ENCODE results near the gene ERVK3-1. TPM values are rescaled to one million over a fixed set of nuclear protein-coding genes. Genes with fewer than 3 reads are reported as not detected.

The ERVK3-1 gene
- total RNA-seq, 1 donor from 2014 or later, result 40.9 TPM

DNA sequence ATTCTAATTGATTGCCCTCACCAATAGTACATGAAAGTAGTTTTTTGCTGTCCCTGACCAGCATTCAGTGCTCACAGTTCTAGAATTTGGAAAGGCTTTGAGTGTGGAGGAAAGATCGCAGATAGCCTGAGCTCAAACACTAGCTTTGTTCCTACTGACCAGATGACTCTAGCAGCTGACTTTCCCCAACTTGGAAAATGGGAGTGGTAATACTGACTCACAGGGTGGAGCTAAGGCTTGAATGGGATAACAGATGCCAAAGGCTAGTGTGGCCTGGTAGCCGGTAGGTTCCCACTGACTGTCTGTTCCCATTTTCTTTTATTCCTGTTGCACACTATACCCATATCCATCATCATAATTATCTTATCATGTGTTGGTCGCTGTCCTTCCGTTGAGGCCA is 25.3 kb downstream of the ERVK3-1 start:
- DNase-seq (ENCODE audit: low read depth) (peak; percentile 68), FAIRE-seq (no peak)
- H3K4me3 Mint-ChIP-seq (ENCODE audit: unreplicated experiment), result no peak overlapping the region
- Histone ChIP-seq H3K4me2 (ENCODE audit: low read length) (peak overlapping the region; percentile 42), H3K27ac (ENCODE audit: low read depth, low read length) (no peak overlapping the region), H3K4me1 (ENCODE audit: insufficient read depth, low read length) (peaks cover 25% of the 10 kb centered on the region), H3K36me3 (ENCODE audit: insufficient read depth, low read length) (no peaks in the 10 kb centered on the region), H2AFZ (ENCODE audit: low read depth, low read length) (no peak overlapping the region), H3K4me3 (ENCODE audit: insufficient read depth, low read depth, low read length) (no peak overlapping the region), H3K9ac (ENCODE audit: low read length) (no peak overlapping the region), H4K20me1 (ENCODE audit: insufficient read depth, low read length) (peaks cover 19% of the 10 kb centered on the region), H3K27me3 (ENCODE audit: insufficient read depth, low read length) (no peaks in the 10 kb centered on the region), H3K79me2 (ENCODE audit: insufficient read depth, low read length) (peaks cover 37% of the 10 kb centered on the region), H3K9me3 (ENCODE audit: insufficient read depth, low read depth, low read length) (no peaks in the 10 kb centered on the region)
- no peaks in the 10 kb centered on the region for H3K27me3 Mint-ChIP-seq (ENCODE audit: low read depth, unreplicated experiment)
- no peaks in the 10 kb centered on the region for H3K9me3 Mint-ChIP-seq (ENCODE audit: unreplicated experiment)
- peaks cover 7% of the 10 kb centered on the region for H3K4me1 Mint-ChIP-seq (ENCODE audit: low read depth, unreplicated experiment)
- peak overlapping the region; percentile 48 for H3K27ac Mint-ChIP-seq (ENCODE audit: unreplicated experiment)
- H3K36me3 Mint-ChIP-seq (ENCODE audit: low read depth, unreplicated experiment), result peaks cover 8% of the 10 kb centered on the region
- no peak for TF ChIP-seq EZH2 (IDR thresholded peaks at IDR 0.05; ENCODE audit: insufficient read depth, low read length)

DNA sequence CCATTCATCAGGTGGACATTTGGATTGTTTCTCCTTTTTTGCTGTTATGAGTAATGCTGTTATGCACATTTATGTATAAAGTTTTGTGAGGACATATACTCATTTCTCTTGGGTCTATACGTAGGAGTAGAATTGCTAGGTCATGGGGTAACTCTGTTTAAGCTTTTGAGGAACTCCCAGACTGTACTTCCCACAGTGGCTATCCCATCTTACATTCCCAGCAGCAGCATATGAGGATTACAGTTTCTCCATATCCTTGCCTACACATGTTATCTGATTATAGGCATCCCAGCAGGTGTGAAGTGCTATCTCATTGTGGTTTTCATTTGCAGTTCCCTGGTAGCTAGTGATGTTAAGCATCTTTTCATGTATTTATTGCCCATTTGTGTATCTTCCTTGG is 27.5 kb downstream of the ERVK3-1 start:
- Histone ChIP-seq H3K27me3 (ENCODE audit: insufficient read depth, low read length) (no peaks in the 10 kb centered on the region), H4K20me1 (ENCODE audit: insufficient read depth, low read length) (peaks cover 14% of the 10 kb centered on the region), H3K4me1 (ENCODE audit: insufficient read depth, low read length) (peaks cover 15% of the 10 kb centered on the region), H3K9me3 (ENCODE audit: insufficient read depth, low read depth, low read length) (no peaks in the 10 kb centered on the region), H3K27ac (ENCODE audit: low read depth, low read length) (no peak overlapping the region), H3K4me3 (ENCODE audit: insufficient read depth, low read depth, low read length) (no peak overlapping the region), H3K9ac (ENCODE audit: low read length) (no peak overlapping the region), H3K36me3 (ENCODE audit: insufficient read depth, low read length) (no peaks in the 10 kb centered on the region), H2AFZ (ENCODE audit: low read depth, low read length) (no peak overlapping the region), H3K79me2 (ENCODE audit: insufficient read depth, low read length) (peaks cover 18% of the 10 kb centered on the region), H3K4me2 (ENCODE audit: low read length) (no peak overlapping the region)
- no peak for FAIRE-seq
- Mint-ChIP-seq H3K4me3 (ENCODE audit: unreplicated experiment) (no peak overlapping the region), H3K27ac (ENCODE audit: unreplicated experiment) (no peak overlapping the region), H3K36me3 (ENCODE audit: low read depth, unreplicated experiment) (peaks cover 17% of the 10 kb centered on the region), H3K9me3 (ENCODE audit: unreplicated experiment) (no peaks in the 10 kb centered on the region), H3K4me1 (ENCODE audit: low read depth, unreplicated experiment) (peaks cover 7% of the 10 kb centered on the region), H3K27me3 (ENCODE audit: low read depth, unreplicated experiment) (no peaks in the 10 kb centered on the region)
- DNase-seq (ENCODE audit: low read depth), result no peak
- TF ChIP-seq, protein P1, sequence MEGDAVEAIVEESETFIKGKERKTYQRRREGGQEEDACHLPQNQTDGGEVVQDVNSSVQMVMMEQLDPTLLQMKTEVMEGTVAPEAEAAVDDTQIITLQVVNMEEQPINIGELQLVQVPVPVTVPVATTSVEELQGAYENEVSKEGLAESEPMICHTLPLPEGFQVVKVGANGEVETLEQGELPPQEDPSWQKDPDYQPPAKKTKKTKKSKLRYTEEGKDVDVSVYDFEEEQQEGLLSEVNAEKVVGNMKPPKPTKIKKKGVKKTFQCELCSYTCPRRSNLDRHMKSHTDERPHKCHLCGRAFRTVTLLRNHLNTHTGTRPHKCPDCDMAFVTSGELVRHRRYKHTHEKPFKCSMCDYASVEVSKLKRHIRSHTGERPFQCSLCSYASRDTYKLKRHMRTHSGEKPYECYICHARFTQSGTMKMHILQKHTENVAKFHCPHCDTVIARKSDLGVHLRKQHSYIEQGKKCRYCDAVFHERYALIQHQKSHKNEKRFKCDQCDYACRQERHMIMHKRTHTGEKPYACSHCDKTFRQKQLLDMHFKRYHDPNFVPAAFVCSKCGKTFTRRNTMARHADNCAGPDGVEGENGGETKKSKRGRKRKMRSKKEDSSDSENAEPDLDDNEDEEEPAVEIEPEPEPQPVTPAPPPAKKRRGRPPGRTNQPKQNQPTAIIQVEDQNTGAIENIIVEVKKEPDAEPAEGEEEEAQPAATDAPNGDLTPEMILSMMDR (IDR thresholded peaks at IDR 0.05; ENCODE audit: insufficient read depth, low read depth, low read length), result no peak
- no peak for TF ChIP-seq EZH2 (IDR thresholded peaks at IDR 0.05; ENCODE audit: insufficient read depth, low read length)

DNA sequence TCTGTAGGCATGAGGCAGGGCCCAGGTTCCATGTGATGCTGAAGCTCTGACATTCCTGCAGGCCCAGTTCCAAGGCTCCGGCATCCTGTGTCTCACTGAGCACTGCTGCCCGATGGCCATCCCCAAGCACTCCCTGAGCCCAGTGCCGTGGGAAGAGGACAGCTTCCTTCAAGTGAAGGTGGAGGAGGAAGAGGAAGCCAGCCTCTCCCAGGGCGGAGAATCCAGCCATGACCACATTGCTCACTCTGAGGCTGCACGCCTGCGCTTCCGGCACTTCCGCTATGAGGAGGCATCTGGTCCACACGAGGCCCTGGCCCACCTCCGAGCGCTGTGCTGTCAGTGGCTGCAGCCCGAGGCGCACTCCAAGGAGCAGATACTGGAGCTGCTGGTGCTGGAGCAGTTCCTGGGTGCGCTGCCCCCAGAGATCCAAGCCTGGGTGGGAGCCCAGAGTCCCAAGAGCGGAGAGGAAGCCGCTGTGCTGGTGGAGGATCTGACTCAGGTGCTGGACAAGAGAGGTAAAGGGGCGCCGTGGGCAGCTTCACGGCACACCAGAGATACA is 29.6 kb downstream of the ERVK3-1 start:
- Histone ChIP-seq H3K9me3 (ENCODE audit: insufficient read depth, low read depth, low read length) (peaks cover 19% of the 10 kb centered on the region), H3K27me3 (ENCODE audit: insufficient read depth, low read length) (no peaks in the 10 kb centered on the region), H3K27ac (ENCODE audit: low read depth, low read length) (no peak overlapping the region), H2AFZ (ENCODE audit: low read depth, low read length) (no peak overlapping the region), H3K9ac (ENCODE audit: low read length) (no peak overlapping the region), H3K36me3 (ENCODE audit: insufficient read depth, low read length) (no peaks in the 10 kb centered on the region), H4K20me1 (ENCODE audit: insufficient read depth, low read length) (no peaks in the 10 kb centered on the region), H3K4me2 (ENCODE audit: low read length) (no peak overlapping the region), H3K4me1 (ENCODE audit: insufficient read depth, low read length) (peaks cover 6% of the 10 kb centered on the region), H3K79me2 (ENCODE audit: insufficient read depth, low read length) (no peaks in the 10 kb centered on the region), H3K4me3 (ENCODE audit: insufficient read depth, low read depth, low read length) (no peak overlapping the region)
- no peak for TF ChIP-seq EZH2 (IDR thresholded peaks at IDR 0.05; ENCODE audit: insufficient read depth, low read length)
- TF ChIP-seq, protein P1 (IDR thresholded peaks at IDR 0.05; ENCODE audit: insufficient read depth, low read depth, low read length), result no peak
- FAIRE-seq (no peak), DNase-seq (ENCODE audit: low read depth) (no peak)
- Mint-ChIP-seq H3K4me3 (ENCODE audit: unreplicated experiment) (no peak overlapping the region), H3K4me1 (ENCODE audit: low read depth, unreplicated experiment) (peaks cover 7% of the 10 kb centered on the region), H3K36me3 (ENCODE audit: low read depth, unreplicated experiment) (peaks cover 35% of the 10 kb centered on the region), H3K27ac (ENCODE audit: unreplicated experiment) (no peak overlapping the region), H3K9me3 (ENCODE audit: unreplicated experiment) (peaks cover 4% of the 10 kb centered on the region), H3K27me3 (ENCODE audit: low read depth, unreplicated experiment) (no peaks in the 10 kb centered on the region)

Data from astrocyte (in vitro differentiated cells and primary cell).